Choroid plexus epithelial cell (primary cell): ENCODE measurements around the gene ATXN1.

ENCODE experiments used
- DNase-seq: peaks from one replicate; pipeline ENCODE4 v3.0.0-alpha.2; 2010; ENCODE audit warnings: low read depth
- H3K4me3 ChIP-seq: 2 replicates; pipeline ENCODE4 v1.5.1; 2011; ENCODE audit warnings: low read depth, mild to moderate bottlenecking, control low read depth, low read length, moderate library complexity
- TF ChIP-seq, protein P1 (sequence below): conservative IDR thresholded peaks from 2 replicates; pipeline ENCODE4 v1.5.1; 2011; ENCODE audit warnings: low read depth, mild to moderate bottlenecking, control low read depth, inconsistent platforms, low read length, moderate library complexity

The ATXN1 gene

GRCh38 chr6:16286151-16286522 is 475.1 kb downstream of the ATXN1 start:
- TF ChIP-seq, protein P1, sequence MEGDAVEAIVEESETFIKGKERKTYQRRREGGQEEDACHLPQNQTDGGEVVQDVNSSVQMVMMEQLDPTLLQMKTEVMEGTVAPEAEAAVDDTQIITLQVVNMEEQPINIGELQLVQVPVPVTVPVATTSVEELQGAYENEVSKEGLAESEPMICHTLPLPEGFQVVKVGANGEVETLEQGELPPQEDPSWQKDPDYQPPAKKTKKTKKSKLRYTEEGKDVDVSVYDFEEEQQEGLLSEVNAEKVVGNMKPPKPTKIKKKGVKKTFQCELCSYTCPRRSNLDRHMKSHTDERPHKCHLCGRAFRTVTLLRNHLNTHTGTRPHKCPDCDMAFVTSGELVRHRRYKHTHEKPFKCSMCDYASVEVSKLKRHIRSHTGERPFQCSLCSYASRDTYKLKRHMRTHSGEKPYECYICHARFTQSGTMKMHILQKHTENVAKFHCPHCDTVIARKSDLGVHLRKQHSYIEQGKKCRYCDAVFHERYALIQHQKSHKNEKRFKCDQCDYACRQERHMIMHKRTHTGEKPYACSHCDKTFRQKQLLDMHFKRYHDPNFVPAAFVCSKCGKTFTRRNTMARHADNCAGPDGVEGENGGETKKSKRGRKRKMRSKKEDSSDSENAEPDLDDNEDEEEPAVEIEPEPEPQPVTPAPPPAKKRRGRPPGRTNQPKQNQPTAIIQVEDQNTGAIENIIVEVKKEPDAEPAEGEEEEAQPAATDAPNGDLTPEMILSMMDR = peak; percentile 94
- no peak overlapping the region for H3K4me3 ChIP-seq
- DNase-seq = peak; percentile 55

GRCh38 chr6:16285467-16286150 is 475.7 kb downstream of the ATXN1 start:
- TF ChIP-seq, protein P1 = no peak
- no peak for DNase-seq
- no peak overlapping the region for H3K4me3 ChIP-seq

- DNase-seq = no peak
- TF ChIP-seq, protein P1 = no peak
- no peak overlapping the region for H3K4me3 ChIP-seq
Observed at GRCh38 chr6:16284472-16284871, 476.8 kb downstream of the ATXN1 start.

DNA sequence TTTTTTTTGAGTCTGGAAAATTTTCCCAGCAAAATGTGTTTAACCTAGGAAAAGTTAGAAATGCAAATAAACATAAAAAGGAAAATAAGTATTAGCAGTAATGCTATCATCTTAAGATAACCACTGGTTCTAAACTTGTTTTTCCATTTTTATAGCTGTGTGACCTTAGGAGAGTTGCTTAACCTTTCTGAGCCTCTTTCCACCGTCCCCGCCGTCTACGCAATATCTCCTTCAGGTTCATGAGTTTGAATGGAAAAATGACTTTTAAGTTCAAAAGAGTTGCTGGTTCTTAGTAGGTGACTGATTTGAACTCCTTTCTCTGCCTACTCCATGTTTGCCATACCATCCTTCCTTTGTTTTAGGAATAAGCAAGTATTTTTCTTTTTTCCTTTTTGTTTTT is 478.9 kb downstream of the ATXN1 start:
- DNase-seq = no peak
- no peak overlapping the region for H3K4me3 ChIP-seq
- TF ChIP-seq, protein P1 = no peak

DNA sequence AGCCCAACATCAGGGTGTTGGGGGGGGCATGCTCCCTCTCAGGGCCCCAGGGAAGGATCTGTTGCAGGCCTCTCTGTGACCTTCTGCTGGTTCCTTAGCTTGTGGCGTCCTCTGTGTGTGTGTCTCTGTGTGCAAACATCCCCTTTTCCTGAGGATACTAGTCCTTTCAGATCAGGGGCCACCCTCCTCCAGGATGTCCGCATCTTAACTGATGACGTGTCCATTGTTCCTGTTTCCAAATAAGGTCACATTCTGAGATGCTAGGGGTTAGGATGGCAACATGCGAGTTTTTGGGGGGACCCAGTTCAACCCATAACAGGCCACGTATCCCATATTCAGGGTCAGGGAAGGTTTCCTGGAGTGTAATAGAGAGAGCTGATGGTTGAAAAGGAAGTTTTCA is 482.0 kb downstream of the ATXN1 start:
- TF ChIP-seq, protein P1 = no peak
- no peak overlapping the region for H3K4me3 ChIP-seq
- no peak for DNase-seq

DNA sequence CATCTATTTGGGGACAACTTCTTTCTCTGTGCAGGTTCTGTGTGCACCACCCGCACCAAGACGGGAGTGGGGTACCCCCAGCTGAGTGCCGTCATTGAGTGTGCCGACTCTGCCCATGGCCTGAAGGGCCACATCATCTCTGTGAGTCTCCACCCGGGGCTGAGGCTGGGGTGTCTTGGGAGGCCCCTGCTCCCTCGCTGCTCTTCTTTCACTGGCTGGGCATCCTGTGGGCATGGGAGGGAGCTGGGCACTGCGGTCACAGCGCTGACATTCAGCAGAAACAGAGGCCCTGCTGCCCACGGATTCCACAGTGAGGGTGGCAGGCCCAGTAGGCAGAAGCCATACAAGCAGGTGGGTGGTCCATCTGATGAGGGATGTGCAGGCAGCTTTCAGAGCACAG is 482.5 kb downstream of the ATXN1 start:
- no peak for DNase-seq

More for the DNA sequence above, 482.5 kb downstream of the ATXN1 start:
- no peak overlapping the region for H3K4me3 ChIP-seq
- TF ChIP-seq, protein P1 = no peak
